ENCODE measurements around the gene RANBP9. TPM values are rescaled to one million over a fixed set of nuclear protein-coding genes. Genes with fewer than 3 reads are reported as not detected.

The RANBP9 gene
- total RNA-seq, 1 experiment from 2014 or later, result 18.7 TPM

DNA sequence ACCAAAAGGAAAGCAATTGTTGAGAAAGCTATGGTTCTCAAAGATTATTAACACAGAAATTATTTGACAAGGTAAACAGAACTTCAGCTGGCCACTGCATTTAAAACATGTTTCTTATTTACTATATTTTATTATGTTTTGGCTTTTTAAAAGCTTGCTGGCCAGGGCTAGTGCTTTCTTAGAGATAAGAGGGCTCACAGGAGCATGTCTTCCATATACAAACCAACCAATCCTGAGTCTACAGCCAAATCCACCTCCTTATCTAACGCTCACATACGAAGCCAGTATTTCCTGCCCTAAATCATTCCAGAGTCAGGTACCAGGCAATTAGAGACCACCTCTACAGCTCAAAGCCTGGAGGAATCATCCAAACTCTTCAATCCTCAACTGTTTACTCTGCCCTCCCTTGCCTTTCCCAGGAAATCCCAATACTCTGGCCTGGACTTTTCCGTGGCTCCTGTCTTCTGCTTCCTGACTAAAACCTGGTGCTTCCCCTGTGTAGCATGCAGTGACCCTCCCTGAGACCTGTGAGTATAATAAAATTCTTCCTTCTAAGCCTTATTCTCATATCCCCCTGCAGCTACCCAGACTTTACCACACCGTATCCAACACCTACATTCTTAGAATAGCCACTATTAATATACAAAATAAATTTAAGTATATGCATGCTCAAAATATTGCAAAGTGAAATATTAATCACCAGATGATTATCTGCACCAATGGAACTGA lies 33.2 kb downstream of the RANBP9 start:
- DNase-seq (ENCODE audit: low spot score), result no peak

- DNase-seq (ENCODE audit: low spot score), result no peak
These were observed 33.8 kb downstream of the RANBP9 start for GRCh38 chr6:13677878-13678254.

GRCh38 chr6:13676551-13677156 lies 35.0 kb downstream of the RANBP9 start:
- DNase-seq (ENCODE audit: low spot score), result no peak

DNA sequence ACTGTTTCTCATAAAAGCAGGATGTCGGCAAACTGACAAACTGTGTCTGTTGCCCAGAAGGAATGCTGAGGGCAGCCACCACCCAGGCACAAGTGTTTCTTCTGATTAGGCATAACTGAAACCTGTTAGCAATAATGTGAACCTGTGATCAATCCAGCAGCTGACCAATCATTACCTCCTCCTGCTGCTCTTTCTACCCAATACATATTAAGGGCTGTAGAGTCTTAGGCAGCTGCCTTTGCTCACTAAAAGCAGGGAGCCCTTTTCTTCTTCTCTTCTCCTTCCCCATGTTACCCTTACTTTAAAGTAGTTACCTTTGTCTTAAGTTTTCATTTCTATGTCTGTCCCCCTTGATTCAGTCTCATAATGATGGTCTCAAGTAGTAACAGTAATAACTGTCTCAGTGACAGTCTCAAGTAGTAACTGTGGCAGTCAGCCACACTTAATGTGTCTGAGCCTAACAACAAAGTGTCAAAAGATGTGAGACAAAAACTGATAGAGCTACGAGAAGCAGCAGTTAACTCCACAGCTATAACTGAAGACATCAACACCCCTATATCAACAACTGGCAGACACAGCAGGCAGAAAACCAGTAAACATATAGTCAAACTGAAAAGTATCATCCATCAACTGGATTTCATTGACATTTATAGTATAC lies 37.0 kb downstream of the RANBP9 start:
- no peak for DNase-seq (ENCODE audit: low spot score)

- no peak for DNase-seq (ENCODE audit: low spot score)
These were observed 37.7 kb downstream of the RANBP9 start for GRCh38 chr6:13673825-13674444.

GRCh38 chr6:13673368-13673767 lies 38.3 kb downstream of the RANBP9 start:
- DNase-seq (ENCODE audit: low spot score), result no peak

GRCh38 chr6:13672904-13673303 lies 38.7 kb downstream of the RANBP9 start:
- no peak for DNase-seq (ENCODE audit: low spot score)

- DNase-seq (ENCODE audit: low spot score), result no peak
These were observed 40.0 kb downstream of the RANBP9 start for GRCh38 chr6:13671548-13672127.

- no peak for DNase-seq (ENCODE audit: low spot score)
These were observed 42.2 kb downstream of the RANBP9 start for GRCh38 chr6:13669476-13669875.

DNA sequence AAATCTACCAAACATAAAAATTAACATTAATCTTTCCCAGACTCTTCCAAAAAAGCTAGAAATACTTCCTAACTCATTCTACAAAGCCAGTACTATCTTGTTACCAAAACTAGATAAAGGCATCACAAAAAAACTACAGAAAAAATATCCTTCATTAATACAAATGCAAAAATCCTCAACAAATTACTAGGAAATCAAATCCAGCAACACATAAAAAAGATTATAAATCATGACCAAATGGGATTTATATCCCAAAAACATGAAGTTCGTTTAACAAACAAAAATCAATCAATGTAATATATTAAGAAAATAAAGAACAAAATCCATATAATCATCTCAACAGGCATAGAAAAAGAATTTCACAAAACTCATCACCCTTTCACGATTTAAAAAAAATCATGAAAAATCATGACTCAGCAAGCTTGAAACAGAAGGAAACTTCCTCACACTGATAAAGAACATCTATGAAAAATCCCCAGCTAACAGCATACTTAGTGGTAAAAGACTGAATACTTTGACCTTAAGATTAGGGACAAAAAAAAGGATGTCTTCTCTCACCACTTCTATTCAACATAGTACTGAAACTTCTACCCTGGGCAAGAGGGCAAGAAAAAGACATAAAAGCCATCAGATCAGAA lies 43.2 kb downstream of the RANBP9 start:
- no peak for DNase-seq (ENCODE audit: low spot score)

DNA sequence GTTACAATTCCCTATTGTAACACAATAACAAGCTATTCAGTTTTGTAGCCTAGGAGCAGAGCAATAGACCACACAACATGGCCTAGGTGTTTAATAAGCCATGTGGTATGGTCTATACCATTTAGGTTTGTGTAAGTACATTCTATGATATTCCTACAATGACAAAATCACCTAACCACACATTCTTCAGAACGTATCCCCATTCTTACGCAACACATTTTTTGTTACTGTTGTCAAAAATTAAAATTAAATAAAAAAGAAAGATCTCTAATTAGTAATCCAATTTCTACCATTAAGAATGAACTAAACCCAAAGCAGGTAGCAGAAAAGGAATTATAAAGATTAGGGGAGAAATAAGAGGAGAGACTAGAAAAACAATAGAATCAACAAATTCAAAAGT lies 44.0 kb downstream of the RANBP9 start:
- no peak for DNase-seq (ENCODE audit: low spot score)

DNA sequence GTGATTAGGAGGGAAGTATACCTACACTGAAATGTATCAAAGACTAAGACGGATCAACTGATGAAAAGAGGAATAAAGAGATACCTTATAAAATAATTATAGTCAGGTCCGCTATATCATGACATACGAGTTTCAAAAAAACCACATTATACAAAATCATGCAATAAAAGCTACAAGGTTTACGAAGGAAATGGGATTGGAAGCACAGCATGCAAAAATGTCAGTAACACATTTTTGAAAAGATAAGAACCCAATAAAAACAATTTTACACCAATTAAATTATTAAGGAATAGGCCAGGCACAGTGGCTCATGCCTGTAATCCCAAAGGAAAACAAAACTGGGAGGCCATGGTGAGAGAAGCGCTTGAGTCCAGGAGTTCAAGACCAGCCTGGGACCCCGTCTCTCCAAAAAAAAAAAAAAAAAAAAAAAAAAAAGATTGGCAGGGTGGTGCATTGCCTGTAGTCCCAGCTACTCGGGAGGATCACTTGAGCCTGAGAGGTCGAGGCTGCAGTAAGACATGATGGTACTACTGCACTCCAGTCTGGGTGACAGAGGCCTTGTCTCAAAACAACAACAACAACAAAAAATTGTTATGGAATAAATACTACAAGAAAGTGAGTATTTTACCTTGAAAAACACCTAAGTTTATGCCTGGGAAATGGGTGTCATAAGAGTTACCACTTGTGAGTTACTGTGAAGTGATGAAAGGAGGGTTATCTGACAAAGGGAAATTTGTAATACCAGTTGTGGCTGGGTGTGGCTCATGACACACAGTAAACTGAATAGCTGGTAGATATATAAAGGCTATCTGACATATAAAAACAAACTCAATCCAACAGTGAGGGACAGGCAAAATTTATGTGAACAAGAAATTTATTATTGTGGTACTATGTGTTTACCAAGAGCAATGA lies 45.2 kb downstream of the RANBP9 start:
- no peak for DNase-seq (ENCODE audit: low spot score)

DNA sequence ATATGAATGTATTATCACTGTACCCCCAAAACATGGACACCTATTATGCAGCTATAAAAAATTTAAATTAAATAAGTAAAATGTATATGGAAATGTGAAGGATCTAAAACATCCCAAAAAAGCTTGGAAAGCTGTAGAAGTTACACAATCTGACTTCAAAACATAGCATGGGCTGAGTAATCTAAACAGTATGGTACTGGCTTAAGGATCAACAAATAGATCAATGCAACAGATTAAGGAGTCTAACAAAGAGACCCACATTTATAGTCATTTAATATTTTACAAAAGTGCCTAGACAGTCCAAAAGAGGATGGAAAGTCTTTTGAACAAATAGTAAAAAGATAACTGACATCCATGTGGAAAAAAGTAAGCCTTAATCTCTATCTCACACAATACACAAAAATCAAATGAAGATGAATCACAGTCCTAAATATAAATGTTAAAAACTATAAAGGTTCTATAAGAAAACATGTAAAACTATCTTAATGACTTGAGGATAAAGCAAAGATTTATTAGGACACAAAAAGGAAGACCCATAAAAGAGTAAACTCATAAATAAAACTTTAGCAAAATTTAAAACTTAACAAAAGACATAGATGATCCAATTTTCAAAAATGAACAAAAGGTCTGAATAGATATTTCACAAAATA lies 46.8 kb downstream of the RANBP9 start:
- DNase-seq (ENCODE audit: low spot score), result no peak

DNA sequence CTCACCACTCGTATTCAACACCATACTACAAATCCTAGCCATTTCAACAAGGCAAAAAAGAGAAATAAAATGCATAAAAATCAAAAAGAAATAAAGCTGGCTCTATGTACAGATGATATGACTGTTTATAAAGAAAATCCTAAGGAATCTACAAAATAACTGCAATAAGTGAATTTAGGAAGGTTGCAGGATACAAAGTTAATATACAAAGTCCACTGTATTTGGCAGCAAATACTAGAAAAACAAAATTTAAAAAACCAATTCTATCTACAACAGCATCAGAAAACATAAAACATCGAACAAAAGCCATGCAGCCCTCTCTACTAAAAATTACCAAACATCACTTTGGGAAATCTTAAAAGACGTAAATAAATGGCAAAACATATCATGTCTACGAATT lies 47.6 kb downstream of the RANBP9 start:
- DNase-seq (ENCODE audit: low spot score), result no peak

GRCh38 chr6:13662651-13663334 lies 48.8 kb downstream of the RANBP9 start:
- no peak for DNase-seq (ENCODE audit: low spot score)

DNA sequence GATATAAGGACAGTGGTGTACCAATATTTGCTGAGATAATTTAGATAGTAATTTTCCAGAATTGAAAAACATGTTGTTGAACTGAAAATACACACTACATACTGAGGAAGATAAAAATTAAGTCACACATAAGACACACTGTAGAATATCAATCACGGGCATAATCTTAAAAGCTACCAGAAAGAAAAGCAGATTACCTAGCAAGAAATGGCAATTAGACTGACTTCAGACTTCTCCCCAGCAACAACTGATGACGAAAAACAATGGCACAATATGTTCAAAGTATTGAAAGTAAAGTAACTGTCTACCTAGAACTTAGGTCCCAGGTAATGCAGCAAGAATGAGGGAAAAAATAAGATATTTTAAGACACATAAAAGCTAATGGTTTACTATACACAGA lies 50.0 kb downstream of the RANBP9 start:
- DNase-seq (ENCODE audit: low spot score), result no peak

GRCh38 chr6:13660893-13661292 lies 50.7 kb downstream of the RANBP9 start:
- no peak for DNase-seq (ENCODE audit: low spot score)

DNA sequence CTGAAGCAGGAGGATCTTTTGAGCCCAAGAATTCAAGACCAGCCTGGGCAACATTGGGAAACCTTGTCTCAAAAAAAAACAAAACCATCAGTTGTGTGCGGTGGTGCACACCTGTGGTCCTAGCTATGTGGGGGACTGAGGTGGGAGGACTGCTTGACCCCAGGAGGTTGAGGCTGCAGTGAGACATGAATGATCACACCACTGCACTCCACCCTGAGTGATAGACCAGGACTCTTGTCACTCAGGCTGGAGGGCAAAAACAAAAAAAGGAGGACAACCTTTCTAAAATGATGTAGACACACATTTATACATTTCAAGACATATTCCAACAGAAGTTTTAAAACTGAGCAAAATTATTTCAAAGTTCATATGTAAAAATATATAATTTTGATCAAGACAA lies 51.4 kb downstream of the RANBP9 start:
- no peak for DNase-seq (ENCODE audit: low spot score)

- DNase-seq (ENCODE audit: low spot score), result no peak
These were observed 55.9 kb downstream of the RANBP9 start for GRCh38 chr6:13655700-13656099.

GRCh38 chr6:13654496-13654895 lies 57.1 kb downstream of the RANBP9 start:
- DNase-seq (ENCODE audit: low spot score), result no peak

All from H4 (cell line).